UCSD-AML1 (cell line): Measurements from ENCODE around the gene PNKD.
A peak's percentile ranks its signal among the peaks of the same experiment; 100 is the strongest.

Source experiments
- DNase-seq: peaks from one replicate; lab custom pipeline; 2025; ENCODE audit not compliant: unreplicated experiment; lab: John Stamatoyannopoulos, UW

PNKD gene

GRCh38 chr2:218256612-218257350 lies 13.5 kb upstream of the PNKD start:
- DNase-seq, result no peak

GRCh38 chr2:218257390-218257981 lies 12.8 kb upstream of the PNKD start:
- DNase-seq, result peak; percentile 56

GRCh38 chr2:218259099-218259961 lies 11.0 kb upstream of the PNKD start:
- no peak for DNase-seq

GRCh38 chr2:218260166-218260565 lies 10.2 kb upstream of the PNKD start:
- DNase-seq, result no peak

GRCh38 chr2:218260742-218261422 lies 9.4 kb upstream of the PNKD start, which contains the start of gene GPBAR1:
Gene GPBAR1 (plus strand): TSS chr2:218261015. CDS start chr2:218262725, 1,710 bp downstream.
- DNase-seq, result no peak

GRCh38 chr2:218261423-218262236 lies 8.7 kb upstream of the PNKD start:
- DNase-seq, result no peak

GRCh38 chr2:218262237-218262600 lies 8.1 kb upstream of the PNKD start:
- no peak for DNase-seq

- DNase-seq, result no peak
These were observed 7.4 kb upstream of the PNKD start for GRCh38 chr2:218262631-218263586.

GRCh38 chr2:218263817-218264641 lies 6.3 kb upstream of the PNKD start:
- DNase-seq, result no peak

GRCh38 chr2:218264773-218265561 lies 5.4 kb upstream of the PNKD start:
- DNase-seq, result no peak

GRCh38 chr2:218265626-218266025 lies 4.7 kb upstream of the PNKD start:
- DNase-seq, result no peak

GRCh38 chr2:218266316-218266979 lies 3.9 kb upstream of the PNKD start:
- DNase-seq, result no peak

GRCh38 chr2:218267259-218267658 lies 3.1 kb upstream of the PNKD start:
- no peak for DNase-seq

GRCh38 chr2:218270721-218271486 lies 585 bp downstream of the PNKD start:
- DNase-seq, result no peak

GRCh38 chr2:218271487-218271797 lies 1.1 kb downstream of the PNKD start:
- DNase-seq, result no peak

GRCh38 chr2:218271865-218272530 lies 1.7 kb downstream of the PNKD start:
- DNase-seq, result no peak
